ENCODE data around the gene PLEKHM3.
"Not testable (repeated sequence)": the region's sequence is repeated elsewhere in the genome, so short reads cannot be mapped to it uniquely, and the experiment has no call there.

The PLEKHM3 gene

DNA sequence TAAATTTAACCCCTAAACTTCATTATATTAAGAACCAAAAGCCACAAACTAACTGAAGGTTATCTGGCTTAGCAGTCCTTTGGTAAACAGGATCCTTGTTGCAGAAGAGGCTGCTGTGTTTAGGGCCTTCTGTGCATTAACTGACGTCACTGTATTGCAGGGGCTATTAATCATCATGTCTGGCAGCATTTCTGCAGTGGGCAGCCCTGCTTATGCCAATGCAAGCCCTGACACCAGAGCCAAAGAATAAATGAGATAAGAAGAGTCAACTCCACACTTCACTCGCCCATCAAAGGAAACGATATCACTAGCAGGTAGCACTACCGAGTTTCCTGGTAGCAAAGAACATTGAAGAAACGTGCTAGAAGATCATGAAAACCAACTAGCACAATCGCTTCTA is 110.6 kb downstream of the PLEKHM3 start:
- no peak for DNase-seq

- DNase-seq: no peak
These were observed 111.5 kb downstream of the PLEKHM3 start for GRCh38 chr2:207913772-207914358.

GRCh38 chr2:207911856-207912255 is 113.5 kb downstream of the PLEKHM3 start:
- no peak for DNase-seq

GRCh38 chr2:207911215-207911614 is 114.1 kb downstream of the PLEKHM3 start:
- DNase-seq: no peak

DNA sequence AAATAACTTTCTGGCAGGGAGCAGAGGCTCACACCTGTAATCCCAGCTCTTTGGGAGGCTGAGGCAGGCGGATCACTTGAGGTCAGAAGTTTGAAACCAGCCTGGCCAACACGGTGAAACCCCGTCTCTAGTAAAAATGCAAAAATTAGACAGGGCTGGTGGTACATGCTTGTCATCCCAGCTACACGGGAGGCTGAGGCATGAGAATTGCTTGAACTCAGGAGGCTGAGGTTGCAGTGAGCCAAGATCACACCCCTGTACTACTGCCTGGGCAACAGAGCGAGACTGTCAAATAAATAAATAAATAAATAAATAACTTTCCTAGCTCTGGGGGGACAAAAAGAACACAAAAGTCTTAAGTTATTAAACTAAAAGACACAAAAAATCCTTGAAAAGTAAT is 118.8 kb downstream of the PLEKHM3 start:
- not testable (repeated sequence) for DNase-seq

- DNase-seq: no peak
These were observed 119.8 kb downstream of the PLEKHM3 start for GRCh38 chr2:207905546-207905945.

DNA sequence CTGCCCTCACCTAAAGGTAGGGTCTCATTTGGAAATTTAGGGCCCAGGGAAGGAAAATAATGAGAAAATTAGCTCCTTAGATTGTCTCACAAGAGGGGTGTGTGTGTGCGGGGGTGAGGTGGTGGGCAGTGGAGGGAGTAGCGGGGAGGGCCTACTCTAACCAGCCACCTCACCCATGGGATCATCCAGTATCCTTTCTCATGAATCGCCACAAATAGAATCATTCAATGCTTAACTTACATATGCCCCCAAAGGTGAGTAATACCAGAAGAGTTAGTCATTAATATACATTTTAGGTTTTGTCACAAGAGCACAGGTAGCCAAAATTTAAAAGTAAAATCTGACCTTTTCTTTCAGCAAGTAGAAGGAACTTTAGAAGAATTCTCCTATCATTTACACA is 122.1 kb downstream of the PLEKHM3 start:
- no peak for DNase-seq

- DNase-seq: no peak
These were observed 122.5 kb downstream of the PLEKHM3 start for GRCh38 chr2:207902821-207903220.

DNA sequence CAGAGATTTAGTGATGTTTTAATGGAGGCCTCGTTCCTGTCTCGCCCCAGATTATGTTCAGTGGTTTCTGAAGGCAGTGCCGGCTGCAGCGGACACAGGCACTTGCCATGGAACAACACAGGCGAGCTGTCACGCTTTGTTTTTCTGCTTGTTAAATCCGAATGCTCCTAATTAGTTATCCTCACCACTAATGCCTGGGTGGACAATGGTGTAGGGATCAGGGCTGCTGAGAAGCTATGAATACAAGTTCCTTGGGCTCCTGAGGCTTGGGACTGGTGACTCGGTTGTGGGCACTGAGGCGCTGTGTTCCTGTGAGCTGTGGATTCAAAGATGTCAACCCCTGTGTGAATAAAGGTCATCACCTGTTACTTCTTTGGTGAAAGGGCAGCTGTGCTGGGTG is 123.5 kb downstream of the PLEKHM3 start:
- no peak for DNase-seq

DNA sequence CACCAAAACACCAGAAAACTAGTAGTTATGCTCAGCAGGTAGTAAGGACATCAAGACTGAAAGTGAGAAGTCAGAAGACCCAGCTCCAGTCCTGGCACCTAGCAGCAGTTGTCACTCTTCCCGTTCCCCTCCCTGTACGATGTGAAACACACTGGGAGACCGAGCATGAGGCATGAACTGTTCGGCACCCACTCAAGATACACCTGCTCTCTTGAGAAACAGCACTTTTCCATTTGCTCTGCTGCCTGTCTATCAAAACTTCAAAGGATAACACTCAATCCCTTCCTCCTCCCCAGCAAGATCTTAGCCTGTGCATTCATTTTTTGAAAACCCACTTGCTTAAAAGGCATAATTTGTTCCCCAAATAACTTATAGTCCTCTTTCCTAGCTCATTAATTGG is 123.9 kb downstream of the PLEKHM3 start:
- DNase-seq: no peak

DNA sequence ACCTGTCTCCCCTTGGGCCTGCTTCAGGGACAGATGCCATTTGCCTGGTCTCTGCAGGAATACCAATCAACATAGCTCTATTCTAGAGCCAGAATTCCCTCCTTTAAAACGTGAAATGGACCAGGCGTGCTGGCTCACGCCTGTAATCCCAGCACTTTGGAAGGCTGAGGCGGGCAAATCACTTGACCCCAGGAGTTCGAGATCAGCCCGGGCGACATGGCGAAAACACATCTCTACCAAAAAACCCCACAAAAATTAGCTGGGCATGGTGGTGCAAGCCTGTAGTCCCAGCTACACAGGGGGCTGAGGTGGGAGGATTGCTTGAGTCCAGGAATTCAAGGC is 127.0 kb downstream of the PLEKHM3 start:
- DNase-seq: no peak

DNA sequence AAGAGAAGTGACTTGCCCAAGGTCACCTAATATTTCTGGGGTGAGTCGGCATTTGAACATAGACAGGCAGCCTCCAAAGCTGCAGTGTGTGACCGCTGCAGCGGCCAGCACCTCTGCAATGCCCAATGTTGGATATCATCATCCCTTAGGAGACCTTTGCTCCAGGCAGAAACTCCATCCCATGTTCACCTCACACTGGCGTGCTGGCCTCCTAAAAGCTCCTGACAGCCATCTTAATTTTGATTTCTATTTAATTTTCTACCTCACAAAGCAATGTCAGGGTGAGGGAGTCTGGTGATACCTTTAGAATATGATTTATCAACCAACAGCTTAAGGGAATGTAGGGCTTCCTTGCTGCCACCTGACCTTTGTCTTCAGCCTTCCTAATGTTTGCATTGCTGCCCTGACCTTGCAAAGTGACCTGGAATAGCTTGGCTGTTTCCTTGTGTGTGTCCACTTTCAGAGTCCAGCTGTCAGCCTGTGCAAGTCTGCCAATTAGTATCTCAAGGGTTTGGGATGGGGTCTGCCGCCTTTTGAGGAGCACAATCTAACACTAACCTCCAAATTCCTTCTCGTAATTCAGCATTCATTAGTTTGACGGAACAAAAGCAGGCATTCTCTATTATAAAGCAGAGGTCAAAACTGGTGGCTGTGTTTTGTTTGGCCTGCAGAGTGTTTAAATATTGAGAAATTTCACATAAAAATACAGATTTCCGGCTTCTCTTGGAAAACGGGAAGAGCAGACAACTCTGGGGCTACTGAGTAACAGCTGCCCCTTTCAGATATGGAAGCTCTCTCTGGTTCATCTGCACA is 127.6 kb downstream of the PLEKHM3 start:
- no peak for DNase-seq

DNA sequence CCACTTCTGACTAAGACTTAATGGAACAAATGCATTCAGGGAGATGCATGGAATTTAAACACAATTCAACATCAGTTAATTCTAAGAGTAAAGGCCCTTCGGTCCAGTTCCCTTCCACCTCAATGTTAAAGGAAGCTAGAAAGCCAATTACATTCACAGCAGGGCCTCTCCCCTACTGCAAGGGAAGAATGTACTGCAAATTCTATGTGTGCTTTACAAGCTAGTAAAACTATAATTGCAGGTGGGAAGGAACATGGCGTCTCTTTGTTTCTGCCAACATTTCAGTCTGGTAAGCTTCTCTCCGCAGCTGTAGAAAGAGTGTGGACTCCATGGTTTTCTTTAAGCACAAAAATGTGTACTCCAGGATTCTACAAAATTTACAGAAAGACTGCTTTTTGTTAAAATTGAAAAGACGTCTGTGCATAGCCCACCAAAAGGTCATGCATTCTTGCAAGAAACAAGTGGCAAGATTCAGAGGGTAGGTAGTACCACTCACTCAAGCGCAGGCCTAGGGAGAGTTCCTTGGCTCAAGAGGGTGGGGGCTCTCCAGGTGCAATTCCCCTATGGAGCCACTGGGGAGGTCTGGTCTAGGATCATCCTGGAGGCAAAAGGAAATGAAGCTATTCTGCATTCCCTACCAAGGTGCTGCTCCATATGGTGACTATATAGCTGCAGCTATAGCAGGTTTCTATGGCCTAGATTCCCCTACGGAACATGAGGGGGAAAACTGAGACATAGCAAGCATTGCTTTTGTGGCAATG is 128.6 kb downstream of the PLEKHM3 start:
- no peak for DNase-seq

- DNase-seq: no peak
These were observed 130.0 kb downstream of the PLEKHM3 start for GRCh38 chr2:207895274-207895860.

DNA sequence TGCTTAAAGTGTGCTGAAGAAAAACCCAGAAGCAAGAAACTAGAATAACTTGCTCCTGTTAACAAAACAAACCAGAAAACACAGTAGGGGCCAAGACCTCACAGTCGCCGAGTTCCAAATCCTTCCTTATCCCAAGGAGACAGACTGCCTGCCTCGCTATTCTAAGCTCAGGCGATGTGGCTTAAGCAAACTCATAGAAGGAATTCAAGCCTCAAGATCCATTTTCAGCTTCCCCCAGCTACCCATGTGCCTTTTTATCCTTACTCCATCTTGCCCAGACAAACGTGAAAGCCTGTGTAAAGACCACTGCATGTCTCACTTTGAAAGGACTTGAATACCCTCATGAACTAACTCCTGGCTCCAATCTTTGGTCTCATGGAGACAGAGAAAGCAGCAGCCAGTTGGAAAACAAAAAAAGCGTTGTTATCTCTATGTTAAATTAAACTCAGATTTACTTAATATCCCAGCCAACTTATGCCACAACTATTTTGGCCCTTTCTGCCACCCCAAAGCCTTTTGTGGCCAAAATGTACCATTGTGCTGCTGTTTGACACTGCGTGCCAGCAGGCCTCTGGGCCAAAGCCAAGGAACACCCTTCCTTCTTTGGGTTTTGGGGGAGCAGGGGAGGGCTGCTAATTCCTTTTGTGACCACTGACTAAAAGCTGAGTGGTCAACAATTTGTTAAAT is 132.5 kb downstream of the PLEKHM3 start:
- no peak for DNase-seq

GRCh38 chr2:207891086-207891844 is 134.1 kb downstream of the PLEKHM3 start:
- no peak for DNase-seq

DNA sequence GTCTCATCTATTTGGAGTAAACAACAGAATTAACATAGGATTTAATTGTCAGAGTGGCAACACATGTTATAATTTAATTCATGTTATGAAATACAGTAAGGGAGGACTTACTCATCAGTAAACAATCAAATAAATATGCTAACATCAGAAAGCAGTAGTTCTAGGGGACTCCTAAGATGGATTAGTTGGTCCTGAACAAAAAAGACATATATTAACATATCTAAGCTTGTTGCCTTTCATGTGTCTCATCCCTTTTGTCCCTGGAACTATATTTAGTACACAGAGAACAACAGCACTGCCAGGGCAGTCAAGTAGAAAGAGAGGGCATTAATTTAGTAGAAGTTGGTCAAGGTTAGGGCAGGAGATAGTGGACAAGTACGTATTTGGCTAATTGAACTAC is 137.8 kb downstream of the PLEKHM3 start:
- no peak for DNase-seq

- DNase-seq: no peak
These were observed 140.3 kb downstream of the PLEKHM3 start for GRCh38 chr2:207885010-207885409.

- DNase-seq: peak; percentile 14 to 64 (median 46)
These were observed 141.2 kb downstream of the PLEKHM3 start for GRCh38 chr2:207884127-207884526.

DNA sequence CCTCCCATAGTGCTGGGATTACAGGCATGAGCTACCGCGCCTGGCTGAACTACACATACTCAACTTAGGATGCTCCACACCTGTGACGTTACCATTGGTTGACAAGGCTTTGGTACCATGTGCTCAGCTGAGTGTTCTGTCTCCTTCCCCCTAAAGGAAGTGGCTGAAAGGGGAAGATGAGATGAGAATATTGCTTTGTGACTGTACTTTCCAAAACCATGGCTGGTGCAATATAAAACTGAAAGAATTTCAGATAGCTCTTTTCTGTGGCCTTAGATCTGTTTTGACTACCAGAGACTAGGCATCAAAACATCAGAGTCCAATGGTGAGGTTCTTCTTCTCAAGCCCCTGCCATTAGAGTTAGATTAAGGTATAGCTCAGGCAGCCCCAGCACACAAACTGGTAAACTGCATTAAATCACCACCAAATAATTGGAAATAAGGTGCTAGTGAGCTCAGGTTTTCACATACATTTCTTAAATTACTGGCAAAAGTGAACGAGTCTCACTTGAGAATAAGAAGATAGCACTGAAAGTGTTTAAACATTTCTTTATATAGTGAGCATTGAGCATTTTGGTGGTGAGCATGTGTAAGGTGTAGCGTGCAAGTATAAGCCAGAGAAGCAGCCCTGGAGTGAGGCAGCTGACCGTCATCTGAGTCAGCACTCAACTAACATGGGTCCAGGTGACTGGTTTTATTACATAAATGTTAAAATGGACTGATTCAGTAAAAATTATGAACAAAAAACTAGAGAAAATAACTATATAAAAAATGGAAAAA is 142.1 kb downstream of the PLEKHM3 start:
- peak; percentile 39 to 64 (median 43) for DNase-seq

GRCh38 chr2:207881902-207882301 is 143.4 kb downstream of the PLEKHM3 start:
- DNase-seq: no peak

Data from suppressor macrophage treated with lipopolysaccharide for 1 hour (primary cell).